SH-SY5Y (cell line): ENCODE results near the gene DRC1.

Experiments used
- GATA2 ChIP-seq: IDR thresholded peaks from 2 replicates; pipeline ENCODE4 v1.6.1; 2011; ENCODE audit warnings: mild to moderate bottlenecking, low read depth, low read length
- GATA3 ChIP-seq: IDR thresholded peaks from 2 replicates; pipeline ENCODE4 v1.6.1; 2011; ENCODE audit warnings: low read depth, mild to moderate bottlenecking, low read length, moderate library complexity

The DRC1 gene

GRCh38 chr2:26462100-26462499 lies 60.4 kb downstream of the DRC1 start:
- TF ChIP-seq GATA2 (no peak), GATA3 (no peak)

GRCh38 chr2:26462511-26463243 lies 61.0 kb downstream of the DRC1 start:
- TF ChIP-seq GATA2 (no peak), GATA3 (no peak)

GRCh38 chr2:26463244-26464192 lies 61.8 kb downstream of the DRC1 start:
- no peak for TF ChIP-seq GATA3
- TF ChIP-seq GATA2, result no peak

- TF ChIP-seq GATA2, result no peak
- TF ChIP-seq GATA3, result no peak
Observed at GRCh38 chr2:26464390-26465265, 62.9 kb downstream of the DRC1 start.

GRCh38 chr2:26465266-26465925 lies 63.7 kb downstream of the DRC1 start:
- no peak for TF ChIP-seq GATA3
- no peak for TF ChIP-seq GATA2

GRCh38 chr2:26465981-26466471 lies 64.3 kb downstream of the DRC1 start:
- TF ChIP-seq GATA2 (no peak), GATA3 (no peak)

- TF ChIP-seq GATA2, result no peak
- no peak for TF ChIP-seq GATA3
Observed at GRCh38 chr2:26466662-26467310, 65.1 kb downstream of the DRC1 start.

- no peak for TF ChIP-seq GATA2
- TF ChIP-seq GATA3, result no peak
Observed at GRCh38 chr2:26469092-26469710, 67.5 kb downstream of the DRC1 start.

GRCh38 chr2:26469955-26470354 lies 68.2 kb downstream of the DRC1 start:
- TF ChIP-seq GATA3, result no peak
- TF ChIP-seq GATA2, result no peak

- TF ChIP-seq GATA3, result no peak
- no peak for TF ChIP-seq GATA2
Observed at GRCh38 chr2:26470601-26471260, 69.0 kb downstream of the DRC1 start.

- TF ChIP-seq GATA2 (no peak), GATA3 (no peak)
Observed at GRCh38 chr2:26471289-26471688, 69.6 kb downstream of the DRC1 start.

- TF ChIP-seq GATA2, result no peak
- no peak for TF ChIP-seq GATA3
Observed at GRCh38 chr2:26471766-26472706, 70.3 kb downstream of the DRC1 start.
